Activated CD4-positive, CD25-positive, alpha-beta regulatory T cell treated with anti-CD3 and anti-CD28 coated beads, Interleukin-2, amount 50 U/mL, for 72 hours (primary cell): ENCODE measurements around the gene VEGFA.
A peak's percentile ranks its signal among the peaks of the same experiment; 100 is the strongest.

Experiments used
- DNase-seq: peaks from one replicate; pipeline ENCODE4 v3.0.0; 2021

VEGFA gene

DNA sequence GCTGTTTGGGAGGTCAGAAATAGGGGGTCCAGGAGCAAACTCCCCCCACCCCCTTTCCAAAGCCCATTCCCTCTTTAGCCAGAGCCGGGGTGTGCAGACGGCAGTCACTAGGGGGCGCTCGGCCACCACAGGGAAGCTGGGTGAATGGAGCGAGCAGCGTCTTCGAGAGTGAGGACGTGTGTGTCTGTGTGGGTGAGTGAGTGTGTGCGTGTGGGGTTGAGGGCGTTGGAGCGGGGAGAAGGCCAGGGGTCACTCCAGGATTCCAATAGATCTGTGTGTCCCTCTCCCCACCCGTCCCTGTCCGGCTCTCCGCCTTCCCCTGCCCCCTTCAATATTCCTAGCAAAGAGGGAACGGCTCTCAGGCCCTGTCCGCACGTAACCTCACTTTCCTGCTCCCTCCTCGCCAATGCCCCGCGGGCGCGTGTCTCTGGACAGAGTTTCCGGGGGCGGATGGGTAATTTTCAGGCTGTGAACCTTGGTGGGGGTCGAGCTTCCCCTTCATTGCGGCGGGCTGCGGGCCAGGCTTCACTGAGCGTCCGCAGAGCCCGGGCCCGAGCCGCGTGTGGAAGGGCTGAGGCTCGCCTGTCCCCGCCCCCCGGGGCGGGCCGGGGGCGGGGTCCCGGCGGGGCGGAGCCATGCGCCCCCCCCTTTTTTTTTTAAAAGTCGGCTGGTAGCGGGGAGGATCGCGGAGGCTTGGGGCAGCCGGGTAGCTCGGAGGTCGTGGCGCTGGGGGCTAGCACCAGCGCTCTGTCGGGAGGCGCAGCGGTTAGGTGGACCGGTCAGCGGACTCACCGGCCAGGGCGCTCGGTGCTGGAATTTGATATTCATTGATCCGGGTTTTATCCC lies at the start of gene VEGFA:
Gene VEGFA (plus strand): TSS at position 686 of the 846 bp plus-strand sequence.
- DNase-seq = peak; percentile 91

DNA sequence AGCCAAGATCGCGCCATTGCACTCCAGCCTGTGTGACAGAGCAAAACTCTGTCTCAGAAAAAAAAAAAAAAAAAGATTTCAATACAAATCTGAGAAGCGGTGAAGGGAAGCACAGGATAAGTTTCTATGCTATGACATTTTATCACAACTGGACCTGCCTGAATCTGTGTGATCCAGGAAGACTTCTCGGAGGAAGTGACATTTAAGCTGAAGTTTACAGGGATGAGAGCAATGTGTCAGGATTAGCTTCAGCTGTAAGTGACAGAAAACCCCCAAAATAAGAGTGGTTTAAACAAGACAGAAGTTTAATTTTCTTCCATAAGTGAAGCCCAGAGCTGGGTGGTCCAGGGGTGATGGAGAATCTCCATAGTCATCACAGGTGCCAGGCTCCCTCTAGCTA lies 49.0 kb upstream of the VEGFA start:
- no peak for DNase-seq

DNA sequence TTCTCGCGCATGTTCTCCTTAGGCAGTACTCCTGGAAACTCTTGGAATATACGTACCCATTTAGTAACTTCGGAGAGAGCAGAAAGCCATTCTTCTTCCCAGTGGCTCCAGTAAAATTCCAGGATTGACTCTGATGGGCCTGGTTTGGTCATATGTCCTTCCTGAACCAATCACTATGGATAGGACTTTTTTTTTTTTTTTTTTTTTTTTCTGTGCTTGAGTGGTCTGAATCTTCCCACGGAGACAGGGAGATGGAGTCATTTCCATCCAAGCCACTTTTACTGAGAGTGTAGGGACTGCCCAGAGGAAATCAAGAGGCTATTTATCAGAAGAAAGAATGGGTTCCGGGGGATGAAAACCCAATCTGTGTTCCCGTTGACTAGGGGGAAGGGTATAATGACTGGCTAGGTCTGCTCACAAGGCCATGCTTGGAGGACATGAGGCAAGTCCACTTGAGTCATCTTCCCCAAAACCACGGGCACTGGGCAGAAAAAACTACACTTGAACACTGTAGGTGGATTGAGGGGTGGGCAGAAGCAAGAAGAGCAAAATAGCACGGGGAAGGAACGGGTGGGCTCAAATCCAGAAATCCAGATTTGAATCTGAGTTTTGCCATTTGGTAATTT lies 47.0 kb upstream of the VEGFA start:
- no peak for DNase-seq

DNA sequence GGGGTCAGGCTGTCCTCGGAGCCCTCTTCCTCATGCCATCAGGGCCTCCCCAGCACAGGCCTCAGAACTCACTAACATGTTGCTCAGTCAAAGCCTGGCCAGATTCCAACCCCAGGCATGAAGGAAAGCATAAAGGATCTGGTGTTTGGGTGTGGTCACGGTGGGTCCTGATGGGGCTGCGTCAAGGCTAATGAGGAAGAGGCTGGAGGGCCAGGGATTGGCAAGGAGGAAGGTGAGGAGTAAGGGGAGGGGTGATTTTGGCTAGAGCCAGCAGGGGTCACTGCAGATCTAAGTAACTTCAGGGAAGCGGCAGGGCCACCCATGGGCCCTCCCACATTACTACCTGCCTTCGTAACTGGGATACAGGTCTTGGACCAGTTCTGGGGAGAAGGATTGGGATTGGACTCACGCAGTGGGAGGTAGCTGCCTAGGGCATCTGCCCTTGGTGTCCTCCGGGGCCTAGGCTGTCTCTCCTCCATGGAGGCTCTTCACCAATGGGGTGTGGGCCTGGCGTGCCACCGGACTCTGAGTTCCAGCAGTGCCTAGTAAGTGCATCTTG lies 46.2 kb upstream of the VEGFA start:
- DNase-seq = peak; percentile 58

DNA sequence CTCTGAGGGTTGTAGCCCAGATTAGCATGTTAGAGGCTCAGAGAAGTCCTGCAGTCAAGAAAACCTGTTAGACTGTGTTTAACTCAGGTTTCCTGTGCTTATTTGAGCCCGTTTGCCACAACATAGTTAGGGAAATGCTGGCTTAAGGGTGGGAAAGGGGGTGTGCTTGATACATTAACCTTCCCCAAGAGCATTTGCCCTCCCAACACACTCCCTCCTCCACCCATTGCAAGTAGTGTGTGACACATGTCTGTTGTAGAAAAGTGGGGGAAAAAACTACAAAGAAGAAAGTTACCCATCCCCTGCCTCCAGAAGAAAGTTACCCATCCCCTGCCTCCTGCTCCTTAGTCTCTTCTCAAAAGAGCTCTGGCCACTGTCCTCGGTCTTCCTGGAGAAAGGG lies 45.7 kb upstream of the VEGFA start:
- no peak for DNase-seq

DNA sequence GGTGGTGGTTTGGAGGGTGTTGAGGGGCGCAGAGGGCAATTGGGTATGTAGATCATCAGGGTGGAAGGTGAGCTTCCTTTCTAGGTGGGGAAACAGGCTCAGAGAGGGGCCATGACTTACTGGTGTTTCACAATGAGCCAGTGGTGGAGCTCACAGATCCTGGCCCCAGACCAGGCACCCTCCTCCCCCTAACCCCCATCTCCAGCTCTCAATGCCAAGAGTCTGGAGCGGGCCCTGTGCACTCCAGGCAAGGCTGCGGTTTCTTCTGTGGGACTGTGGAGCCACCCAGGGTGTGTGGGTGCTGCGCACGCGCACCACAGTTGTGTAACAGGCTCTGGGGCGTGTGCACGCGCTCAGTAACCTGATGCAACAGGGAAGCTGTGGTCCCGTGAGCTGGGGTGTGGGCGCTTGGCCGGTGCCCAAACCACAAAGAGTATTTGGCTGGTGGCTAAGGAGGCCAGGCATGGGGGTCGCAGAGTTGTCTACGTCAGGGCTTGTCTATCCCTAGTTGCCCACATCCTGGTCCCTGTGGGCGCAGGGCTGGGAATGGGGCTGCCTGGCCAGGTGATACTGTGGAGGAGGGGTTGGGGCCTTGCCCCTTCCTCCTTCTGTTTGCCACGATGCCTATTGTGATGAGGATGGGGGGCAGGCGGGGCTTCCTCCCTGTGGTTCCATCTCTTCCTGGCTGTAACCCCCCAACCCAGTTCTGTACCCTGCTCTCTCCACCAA lies 44.9 kb upstream of the VEGFA start:
- peak; percentile 59 for DNase-seq

DNA sequence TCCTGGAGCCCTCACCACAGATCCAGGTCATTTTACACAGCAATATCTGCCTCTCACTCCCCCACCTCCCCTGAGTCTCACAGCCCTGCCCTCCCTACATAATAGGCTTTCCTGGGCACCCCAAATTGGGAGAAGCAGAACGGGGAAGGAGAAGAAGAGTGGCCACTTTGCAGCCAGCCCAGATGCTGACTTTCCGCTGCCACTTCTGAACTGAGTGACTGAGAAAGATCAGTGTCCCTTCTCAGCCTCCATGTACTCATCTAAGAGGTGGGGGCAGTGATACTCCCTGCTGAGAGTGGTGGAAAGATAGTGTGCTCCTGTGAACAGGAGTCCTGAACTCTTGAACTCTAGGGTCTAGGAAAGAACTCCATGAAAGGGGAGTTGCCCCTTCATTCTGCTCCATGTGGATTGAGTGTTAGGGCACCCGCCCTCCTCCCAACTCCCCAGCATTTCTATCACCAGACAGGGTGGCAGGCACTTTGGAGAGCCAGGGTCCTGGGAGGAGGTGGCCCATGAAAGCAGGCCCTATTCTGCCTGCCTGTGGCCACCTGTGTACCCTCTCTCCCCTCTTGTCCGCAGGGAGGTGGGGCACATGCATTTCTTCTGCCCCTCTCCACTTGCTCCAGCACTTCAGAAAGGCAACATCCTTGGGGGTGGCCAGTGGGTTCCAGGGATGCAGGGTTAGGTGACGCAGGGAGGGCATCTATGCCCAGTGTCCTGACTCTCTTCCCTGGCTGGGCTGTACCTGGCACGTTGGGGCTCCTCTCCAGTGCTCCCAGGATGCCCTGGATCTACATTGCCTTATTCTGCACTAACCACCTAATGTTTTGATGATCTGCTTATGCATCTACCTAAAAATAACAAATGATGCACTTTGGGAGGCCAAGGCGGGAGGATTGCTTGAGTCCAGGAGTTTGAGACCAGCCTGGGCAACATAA lies 44.1 kb upstream of the VEGFA start:
- DNase-seq = no peak

DNA sequence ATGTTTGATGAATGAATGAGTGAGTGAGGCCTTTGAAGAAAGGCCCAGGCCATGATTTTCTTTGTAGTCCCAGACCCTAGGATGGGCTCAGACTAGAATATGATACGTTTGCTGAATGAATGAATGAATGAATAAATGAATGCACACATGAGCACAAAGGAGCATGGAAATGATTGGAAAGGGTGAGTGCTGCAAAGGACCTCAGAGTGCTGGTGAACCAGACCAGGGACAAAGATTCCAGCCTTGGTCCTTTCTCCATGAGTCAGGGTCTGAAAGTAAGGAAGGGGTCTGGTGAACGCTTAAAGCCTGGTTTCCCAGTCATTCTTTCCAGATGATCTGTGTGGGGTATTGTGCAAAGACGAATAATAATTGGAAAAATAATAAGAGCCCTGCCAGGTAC lies 42.4 kb upstream of the VEGFA start:
- DNase-seq = no peak

DNA sequence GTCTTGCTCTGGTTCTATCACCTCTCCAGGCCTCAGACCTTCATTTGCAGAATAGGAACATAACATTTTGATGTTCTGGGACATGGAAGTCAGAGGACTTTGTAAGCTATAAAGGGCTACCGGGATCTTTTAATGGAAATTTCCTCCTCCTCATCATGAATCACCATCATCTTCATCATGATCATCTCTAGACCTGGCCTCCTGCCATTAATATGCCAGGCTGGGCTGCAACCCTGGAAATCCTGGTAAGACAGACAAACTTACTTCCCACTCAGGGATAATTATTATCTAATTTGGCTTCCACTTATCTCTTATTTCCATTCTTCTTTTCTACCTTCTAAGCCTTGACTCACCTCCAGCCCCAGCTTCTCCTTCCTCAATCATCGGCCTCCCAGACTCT lies 41.4 kb upstream of the VEGFA start:
- no peak for DNase-seq

DNA sequence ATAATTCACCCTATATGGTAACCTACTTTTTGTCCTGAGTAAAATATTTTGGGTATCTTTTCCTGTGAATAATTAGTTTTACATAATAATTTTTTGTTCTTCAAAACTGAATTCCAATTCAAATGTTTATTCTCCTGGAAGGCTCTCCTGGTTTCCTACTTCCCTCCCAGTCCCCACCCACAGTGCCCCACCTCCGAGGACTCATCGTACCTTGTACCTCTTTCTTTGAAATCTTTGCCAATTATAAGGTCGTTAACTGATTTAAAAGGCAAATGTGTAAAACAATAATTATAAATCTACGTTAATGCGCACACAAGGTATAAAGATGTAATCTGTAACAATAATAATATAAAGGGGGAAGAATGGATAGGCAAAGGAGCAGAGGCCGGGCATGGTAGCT lies 40.5 kb upstream of the VEGFA start:
- no peak for DNase-seq

DNA sequence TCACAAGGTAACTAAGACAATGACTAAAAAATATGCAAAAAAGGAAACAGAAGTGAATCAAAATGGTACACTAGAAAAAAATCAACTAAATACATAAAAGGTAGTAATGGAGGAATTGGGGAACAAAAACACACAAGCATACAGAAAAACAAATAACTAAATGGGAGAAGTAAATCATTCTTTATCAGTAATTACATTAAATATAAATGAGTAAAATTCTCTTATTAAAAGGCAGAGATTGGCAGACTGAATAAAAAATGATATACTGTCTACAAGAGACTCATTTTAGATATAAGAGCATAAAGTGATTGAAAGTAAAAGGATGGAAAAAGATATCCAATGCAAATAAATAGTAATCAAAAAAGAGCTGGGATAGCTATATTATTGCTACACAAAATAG lies 39.4 kb upstream of the VEGFA start:
- DNase-seq = no peak

DNA sequence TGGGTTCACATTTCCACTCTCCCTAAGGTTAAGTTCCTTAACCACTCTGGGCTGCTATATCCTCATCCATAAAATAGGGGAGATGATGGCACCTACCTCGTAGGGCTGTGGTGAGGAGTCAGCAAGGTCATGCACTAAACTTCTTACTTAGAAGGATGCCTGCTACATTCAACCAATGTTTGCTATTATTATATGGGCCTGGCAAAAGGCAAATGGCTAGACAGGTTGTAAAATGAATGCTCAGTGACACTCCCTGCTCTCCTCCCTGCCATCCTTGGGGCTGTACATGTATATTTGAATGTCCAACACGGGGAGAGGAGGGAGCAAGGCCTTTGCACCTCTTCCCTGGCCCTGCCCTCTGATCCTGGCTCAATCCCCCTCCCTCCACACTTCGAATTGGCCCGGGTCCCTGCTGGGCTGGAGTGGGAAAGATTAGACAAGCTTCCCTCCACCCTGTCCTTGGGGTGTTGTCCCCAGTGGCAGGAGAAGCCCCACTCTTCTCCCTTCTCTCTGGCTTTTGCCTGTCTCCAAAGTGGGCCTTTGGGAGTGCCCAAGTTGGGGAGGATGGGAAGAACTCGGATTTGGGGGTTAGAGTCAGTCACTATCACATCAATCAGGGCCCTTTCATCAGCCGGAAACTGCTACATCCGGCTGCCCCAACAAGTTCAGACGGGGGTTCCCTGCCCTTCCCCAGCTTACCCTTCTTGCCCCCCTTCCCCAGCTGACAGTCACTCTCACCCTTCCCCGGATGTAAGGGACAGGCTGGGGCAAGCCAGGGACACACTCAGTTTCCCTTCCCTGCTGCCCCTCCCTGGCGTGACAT lies 36.3 kb upstream of the VEGFA start:
- no peak for DNase-seq

DNA sequence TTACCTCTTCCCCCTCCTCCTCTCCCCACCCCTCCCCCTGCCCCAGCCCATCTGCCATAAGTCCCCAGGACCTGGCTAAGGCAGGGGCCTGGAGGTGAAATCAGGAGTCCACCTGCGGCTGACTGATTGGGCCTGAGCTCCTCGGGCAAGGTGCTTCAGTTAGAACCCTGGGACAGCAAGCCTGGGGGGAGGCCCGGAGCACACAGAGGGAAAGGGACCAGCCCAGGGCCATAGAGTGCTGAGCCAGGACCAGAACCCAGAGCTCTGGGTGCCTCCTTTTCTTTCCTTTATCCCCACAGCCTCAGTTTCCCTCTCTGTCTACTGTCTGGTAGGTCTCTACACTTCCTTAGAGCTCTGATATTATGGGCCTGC lies 35.7 kb upstream of the VEGFA start:
- no peak for DNase-seq

DNA sequence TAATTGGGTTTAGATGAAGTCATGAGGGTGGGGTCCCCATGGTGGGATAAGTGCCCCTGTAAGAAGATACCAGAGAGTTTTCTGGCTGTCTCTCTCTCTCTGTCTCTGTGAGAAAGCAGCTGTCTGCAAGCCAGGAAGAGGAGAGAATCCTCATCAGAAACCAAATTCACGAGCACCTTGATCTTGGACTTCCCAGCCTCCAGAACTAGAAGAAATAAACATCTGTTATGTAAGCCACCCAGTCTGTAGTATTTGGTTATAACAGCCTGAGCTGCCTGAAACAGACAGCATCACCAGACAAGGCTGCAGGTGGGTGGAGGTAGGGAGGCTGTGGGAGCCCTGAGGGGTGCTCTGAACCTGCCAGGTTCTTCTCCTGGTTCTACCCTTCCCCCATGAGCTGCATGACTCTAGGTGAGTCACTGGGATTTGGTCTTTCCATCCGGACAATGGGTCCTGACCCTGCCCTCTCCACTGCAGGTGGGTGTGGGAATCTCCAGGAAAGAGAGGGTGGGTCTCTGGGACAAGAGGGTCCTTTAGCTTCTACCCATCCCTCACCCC lies 34.3 kb upstream of the VEGFA start:
- DNase-seq = no peak

DNA sequence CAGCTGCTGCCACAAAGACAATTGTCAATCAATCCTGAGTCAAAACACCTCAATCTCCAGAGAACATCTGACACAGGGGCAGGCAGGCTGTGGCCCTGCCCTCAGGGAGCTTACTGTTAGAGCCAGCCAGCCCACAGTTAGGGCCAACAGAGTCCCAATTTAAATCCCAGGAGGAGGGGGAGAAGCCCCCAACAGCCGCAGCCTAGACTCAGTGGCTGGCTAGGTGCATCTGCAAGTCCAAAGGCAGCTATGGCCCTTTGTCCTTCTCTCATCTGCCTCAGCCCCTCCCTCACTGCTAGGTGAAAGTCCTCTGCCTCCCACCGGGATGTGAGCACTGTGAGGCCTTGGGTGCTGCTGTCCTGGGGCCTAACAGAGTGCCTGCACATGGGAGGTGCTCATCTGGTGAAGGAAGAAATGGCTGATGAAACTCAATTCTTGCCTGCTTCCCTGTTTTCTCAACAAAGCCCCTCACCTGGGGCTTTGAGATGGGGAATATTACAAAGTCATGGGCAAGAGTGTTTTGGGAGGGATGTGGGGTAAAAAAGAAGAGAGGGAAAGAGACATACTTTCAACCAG lies 33.7 kb upstream of the VEGFA start:
- DNase-seq = no peak

DNA sequence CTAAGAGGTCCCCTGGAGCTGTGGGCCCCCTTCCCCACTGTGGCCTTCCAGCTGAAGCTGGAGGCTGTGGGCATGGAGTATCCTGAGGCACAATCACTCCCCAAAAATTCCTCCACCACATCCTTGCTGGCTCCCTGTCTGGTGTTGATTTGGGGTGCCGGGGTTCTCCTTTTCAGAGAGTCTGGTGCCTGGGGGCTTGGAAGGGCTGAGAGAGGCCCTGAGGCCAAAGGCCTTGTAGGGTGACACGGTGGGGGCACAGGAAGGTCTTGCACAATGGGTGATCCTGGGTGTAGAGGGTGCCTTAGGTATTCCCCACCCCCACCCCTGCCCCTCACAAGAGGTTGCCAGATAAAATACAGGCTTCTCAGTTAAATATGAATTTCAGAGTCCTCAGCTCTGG lies 33.2 kb upstream of the VEGFA start:
- no peak for DNase-seq

DNA sequence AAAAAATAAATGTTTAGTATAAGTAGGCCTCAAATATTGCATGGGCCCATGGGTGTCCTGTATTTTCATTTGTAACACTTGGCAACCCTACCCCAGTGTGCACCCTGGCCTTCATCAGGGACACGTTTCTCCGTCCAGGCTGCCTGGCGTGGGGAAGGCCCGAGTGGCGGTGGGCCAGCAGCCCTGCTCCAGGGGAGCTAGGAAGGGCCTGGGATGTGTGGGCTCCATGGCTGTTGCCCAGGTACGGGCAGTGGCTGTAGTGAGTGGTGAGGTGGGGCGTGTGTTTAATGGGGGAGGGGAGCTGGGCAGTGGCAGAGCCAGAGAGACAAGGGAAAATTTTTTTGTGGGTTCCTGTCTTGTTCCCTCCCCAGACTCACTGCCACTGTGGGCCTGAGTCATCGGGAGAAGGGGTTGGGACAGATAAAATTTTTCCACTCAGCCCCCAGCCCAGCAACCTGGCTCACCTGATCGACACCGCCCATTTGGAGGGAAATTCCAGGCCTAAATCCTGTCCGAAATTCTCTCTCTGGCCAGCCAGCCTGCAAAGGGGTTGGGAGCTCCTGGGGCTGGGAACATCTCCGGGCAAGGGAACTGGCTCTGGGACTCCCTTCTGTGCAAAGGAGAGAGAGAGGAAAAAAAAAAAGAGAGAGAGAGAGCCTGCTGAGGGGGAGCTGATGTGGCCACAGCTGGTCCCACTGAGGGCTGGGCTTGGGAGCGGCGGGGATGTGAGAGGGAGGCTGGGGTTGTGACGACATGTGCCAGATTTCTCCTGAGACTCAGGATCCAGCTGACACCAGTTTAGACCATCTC lies 32.5 kb upstream of the VEGFA start:
- no peak for DNase-seq

DNA sequence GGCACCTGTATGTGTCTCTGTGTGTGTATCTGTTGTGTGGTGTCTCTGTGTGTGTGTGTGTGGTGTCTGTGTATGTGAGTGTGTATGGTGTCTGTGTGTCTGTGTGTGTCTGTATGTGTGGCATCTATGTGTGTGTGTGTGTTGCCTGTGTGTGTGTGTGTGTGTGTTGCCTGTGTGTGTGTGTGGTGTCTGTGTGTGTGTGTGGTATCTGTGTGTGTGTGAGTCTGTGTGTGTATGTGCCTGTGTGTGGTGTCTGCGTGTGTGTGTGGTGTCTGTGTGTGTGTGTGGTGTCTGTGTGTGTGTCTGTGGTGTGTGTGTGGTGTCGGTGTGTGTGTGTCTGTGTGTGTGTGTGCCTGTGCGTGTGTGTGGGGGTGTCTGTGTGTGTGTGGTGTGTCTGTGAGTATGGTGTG lies 31.7 kb upstream of the VEGFA start:
- DNase-seq = no peak

DNA sequence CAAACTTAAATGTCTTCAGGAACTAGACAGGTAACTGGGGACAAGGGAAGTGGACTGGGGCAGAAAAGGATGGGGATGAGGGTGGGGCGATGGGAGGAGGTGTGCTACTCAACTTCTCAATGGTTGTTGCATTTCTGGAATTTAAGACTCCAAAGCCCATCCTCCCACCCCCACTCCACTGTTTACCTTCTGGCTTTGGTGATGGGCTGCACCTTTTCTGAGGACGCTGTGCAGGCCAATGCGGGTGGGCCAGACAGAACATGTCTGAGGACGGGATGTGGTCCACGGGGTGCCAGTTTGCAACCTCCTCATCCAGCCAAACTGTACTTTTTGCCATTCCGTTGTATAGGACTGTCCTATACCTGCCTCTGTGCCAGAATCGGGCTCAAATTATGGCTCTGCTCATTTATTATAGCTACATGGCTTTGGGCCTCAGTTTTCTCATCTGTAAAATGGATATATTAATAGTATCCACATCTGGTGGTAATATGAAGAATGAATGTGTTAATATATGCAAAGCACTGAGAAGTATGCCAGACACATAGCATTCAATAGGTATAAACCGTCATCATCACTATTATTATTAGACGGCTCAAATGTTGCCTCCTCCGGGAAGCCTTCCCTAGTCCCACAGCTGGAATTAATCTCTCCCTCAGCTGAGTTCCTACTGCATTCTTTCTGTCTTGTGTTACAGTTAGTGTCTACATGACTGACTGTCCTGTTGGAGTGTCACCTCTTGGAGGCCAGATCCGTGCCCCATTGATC lies 31.0 kb upstream of the VEGFA start:
- no peak for DNase-seq
